IPS DF 19.7 (cell line): Measurements from ENCODE around the gene UGT1A8.
"Not testable (repeated sequence)": the region's sequence is repeated elsewhere in the genome, so short reads cannot be mapped to it uniquely, and the experiment has no call there.

Experiments used
- DNase-seq: peaks from one replicate; pipeline ENCODE4 v3.0.0-alpha.2; 2013; ENCODE audit warnings: low read depth, low spot score

UGT1A8 gene

DNA sequence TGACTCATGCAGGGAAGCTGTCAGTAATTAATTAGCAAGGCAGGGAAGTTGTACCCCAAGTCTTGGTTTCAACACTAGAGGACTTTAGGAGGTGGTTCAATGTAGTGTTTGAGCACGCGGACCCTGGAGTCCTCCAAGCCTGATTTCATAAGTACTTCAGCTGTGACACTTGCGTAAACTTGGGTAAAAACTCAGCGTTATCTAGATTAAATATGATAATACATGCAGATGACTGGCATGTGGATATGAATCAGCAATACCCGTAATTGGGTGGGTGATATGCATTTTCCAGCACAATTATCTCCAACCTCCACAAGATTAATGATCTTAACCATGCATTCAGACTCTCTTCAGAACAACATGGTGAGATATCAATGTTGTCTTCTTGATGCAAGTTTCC is 69.5 kb downstream of the UGT1A8 start:
- no peak for DNase-seq

DNA sequence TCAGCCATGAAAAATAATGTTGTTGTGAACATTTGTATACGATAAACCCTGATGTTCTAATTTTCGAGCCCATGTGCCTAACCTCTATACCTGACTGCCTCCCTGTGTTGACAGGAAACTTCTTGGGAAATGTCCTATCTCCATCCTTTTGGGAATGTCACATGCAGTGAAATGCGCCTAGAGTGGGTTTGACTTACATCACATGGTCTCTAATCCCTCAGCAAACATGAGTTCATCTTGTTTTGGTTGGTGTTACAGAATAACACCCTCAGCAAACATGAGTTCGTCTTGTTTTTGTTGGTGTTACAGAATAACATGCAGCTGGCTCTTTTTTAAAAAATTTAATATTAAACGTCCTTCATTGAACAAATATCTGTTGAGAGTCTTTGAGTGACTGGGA is 70.9 kb downstream of the UGT1A8 start:
- DNase-seq, result no peak

DNA sequence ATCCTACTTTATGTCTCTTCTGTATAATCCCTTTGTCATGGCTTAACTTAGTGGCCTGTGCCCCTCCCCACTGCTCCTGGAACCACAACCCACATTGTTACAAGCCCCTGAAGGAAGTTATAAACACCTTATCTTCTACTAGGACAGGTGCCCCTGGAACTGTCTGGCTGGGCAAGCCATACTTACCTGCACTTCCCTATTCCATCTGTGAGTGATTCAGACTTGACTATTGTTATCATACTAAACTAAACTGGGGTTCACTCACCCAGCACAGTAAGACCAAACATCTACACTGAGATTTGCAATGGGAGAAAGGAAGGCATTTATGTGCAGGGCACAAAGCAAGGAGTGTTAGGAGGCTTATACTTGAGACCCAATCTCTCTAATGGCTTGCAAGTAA is 71.6 kb downstream of the UGT1A8 start:
- no peak for DNase-seq

DNA sequence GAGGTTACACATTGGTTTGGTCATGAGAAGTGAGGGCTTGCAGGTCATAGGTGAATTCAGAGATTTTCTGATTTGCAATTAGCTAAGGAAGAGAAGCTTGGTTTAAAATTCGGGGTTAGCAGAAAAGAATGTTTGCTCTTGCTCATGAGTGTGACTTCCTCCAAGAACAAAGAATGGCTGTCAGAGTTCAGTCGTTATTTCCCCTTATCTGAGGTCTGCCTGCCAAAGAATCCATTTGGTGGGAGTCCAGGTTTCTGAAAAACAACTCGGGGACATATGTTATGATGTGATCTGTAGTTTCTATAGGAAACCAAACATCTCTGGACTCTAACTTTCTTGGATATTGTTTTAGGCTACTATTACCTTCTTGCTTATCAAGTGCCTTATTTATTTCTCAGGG is 72.1 kb downstream of the UGT1A8 start:
- DNase-seq, result no peak

DNA sequence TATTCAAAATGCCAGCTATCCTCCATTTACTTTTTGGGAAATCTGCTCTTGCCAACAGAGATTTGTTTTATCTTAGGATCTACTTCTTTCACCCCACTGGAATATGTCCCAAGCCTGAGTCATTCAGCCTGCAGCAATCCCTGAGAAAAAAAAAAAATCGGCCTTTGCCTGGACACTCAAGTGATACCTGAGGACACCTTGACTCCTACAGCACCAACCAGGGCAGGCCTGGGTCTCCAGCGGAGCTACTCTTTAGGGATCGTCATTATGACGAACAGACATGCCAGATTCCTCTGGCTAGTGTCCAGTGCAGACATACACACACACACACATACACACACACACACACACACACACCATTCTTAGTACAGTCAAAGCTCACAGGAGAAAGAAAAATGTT is 73.0 kb downstream of the UGT1A8 start:
- DNase-seq, result no peak

GRCh38 chr2:233691443-233692433 is 74.3 kb downstream of the UGT1A8 start:
- DNase-seq, result no peak

DNA sequence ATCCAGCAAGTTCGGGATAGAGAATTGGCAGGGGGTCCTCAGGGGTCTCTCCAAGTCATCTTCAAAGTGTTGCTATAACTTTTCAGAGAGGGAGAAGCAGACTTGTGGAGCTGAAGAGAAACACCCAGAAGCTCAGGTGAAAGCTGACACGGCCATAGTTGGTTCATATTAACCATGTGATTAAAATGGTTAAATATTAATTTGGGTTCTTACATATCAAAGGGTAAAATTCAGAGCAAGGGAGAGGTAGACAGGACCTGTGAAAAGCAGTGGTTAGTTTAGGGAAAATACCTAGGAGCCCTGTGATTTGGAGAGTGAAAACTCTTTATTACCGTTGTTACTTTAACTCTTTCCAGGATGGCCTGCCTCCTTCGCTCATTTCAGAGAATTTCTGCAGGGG is 75.2 kb downstream of the UGT1A8 start, which contains the start of gene UGT1A6:
Gene UGT1A6, plus strand, starts transcription at position 243 of the 400 bp plus-strand sequence. Its CDS starts 115 bp downstream, at position 358.
- DNase-seq, result no peak

DNA sequence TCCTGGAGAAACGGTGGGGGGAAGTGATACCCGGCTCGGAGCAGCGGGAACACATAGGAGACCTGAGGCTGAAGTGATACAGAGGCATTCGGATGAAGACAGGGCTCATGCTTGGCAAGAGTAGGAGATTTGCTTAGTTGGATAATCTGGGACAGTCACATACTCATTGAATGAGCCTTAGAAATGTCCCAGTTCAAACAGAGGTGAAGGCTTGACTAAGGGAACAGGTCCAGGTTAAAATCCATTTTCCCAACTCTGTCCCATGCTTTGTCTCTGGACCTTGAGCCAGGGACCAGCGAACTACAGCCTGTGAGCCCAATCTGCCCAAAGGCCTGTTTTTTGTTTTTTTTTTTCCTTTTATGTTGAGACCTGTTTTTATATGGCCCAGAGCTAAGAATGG is 76.5 kb downstream of the UGT1A8 start:
- DNase-seq, result no peak

- DNase-seq, result no peak
Measured at GRCh38 chr2:233698740-233699139, 81.3 kb downstream of the UGT1A8 start.

GRCh38 chr2:233699424-233700027 is 82.1 kb downstream of the UGT1A8 start:
- DNase-seq, result no peak

DNA sequence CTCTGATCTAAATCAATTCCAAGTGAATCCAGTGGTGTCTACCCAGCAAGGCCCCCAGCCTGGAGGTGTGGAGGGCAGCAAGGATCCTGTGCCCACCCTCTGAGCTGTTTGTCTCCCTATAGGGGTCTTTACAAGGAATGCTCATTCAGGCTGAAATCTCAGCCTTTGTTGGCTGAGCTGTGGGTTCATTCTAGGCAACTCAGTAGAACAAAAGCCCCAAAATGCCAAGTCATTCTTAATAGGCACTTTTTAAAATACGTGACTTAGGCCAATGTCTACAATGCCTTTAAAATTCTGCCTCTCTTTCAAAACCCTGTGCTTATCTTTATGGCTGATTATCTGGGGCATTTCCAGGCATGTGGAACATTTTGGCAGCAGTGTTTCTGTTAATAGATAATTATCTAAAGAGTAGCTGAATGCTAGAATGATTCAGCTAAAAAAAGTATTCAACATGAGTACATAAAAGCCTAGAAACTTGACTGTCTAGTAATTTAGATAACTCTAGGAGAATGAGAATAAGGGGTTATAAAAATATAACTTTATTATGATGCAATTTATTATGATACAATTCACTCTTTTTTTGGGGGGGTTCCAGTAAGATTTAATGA is 82.7 kb downstream of the UGT1A8 start:
- DNase-seq, result no peak

DNA sequence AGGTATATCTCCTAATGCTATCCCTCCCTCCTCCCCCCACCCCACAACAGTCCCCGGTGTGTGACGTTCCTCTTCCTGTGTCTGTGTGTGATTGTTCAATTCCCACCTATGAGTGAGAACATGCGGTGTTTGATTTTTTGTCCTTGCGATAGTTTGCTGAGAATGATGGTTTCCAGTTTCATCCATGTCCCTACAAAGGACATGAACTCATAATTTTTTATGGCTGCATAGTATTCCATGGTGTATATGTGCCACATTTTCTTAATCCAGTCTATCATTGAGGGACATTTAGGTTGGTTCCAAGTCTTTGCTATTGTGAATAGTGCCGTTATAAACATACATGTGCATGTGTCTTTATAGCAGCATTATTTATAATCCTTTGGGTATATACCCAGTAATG is 83.4 kb downstream of the UGT1A8 start:
- DNase-seq, result not testable (repeated sequence)

GRCh38 chr2:233702238-233702637 is 84.8 kb downstream of the UGT1A8 start:
- no peak for DNase-seq

- DNase-seq, result no peak
Measured at GRCh38 chr2:233705911-233706506, 88.6 kb downstream of the UGT1A8 start.

DNA sequence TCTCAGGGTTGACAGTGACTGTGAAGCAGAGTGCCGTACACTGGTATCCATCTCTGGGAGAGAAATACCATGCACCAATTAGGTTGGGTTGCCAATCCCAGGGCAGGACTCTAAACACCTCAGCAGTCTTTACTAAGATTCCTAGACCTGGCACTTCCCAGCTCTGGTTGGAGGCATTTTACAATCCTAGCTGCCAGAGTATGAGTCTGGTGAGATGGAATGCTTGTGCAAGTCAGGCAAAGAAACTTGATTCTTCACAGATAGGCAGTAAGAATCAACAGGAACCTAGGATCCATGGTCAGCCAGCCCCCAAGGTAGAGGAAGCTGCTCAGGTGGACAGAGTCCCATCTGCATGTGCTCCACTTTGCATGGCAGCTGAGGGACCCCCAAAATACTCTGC is 89.3 kb downstream of the UGT1A8 start:
- DNase-seq, result no peak

- DNase-seq, result no peak
Measured at GRCh38 chr2:233707940-233708644, 90.7 kb downstream of the UGT1A8 start.

DNA sequence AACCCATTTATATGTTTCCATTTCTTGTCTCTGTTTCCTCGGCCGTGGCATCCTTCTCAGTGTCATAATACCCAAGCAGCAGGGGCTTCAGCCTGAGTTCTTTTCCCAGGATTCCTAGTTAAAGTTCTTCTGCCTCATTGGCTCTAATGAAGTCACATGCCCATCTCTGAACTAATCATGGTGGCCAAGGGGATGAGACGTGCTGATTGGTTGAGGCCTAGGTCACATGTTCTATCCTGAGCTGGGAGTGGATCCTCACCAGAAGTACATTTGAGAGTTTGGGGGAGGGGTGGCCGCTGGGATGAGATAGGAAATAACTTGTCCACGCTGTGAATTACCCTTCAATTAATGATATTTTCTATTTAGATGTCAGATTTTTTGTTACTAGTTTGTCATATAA is 91.5 kb downstream of the UGT1A8 start:
- DNase-seq, result no peak

- peak; percentile 9 for DNase-seq
Measured at GRCh38 chr2:233711312-233712008, 94.0 kb downstream of the UGT1A8 start.

DNA sequence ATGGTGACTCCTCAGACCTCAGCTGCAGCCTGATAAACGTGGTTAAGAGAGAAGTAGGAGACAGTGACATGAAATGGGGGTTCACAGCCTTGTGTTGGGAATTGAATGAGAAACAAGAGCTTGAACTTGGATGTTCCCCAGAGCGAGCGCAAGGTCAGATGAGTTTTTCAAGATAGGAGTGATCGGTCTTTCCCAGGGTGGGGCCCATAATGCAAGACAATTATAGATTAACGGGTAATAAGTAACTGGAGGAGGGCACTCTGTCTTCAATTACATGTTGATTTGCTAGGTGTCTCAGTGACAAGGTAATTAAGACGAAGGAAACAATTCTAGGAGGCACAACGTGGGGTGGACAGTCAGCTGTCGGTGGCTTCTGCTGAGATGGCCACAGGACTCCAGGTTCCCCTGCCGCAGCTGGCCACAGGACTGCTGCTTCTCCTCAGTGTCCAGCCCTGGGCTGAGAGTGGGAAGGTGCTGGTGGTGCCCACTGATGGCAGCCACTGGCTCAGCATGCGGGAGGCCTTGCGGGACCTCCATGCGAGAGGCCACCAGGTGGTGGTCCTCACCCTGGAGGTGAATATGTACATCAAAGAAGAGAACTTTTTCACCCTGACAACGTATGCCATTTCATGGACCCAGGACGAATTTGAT is 95.3 kb downstream of the UGT1A8 start, which contains the start of gene UGT1A5:
Gene UGT1A5, plus strand, starts transcription at position 297 of the 651 bp plus-strand sequence. Its CDS starts 85 bp downstream, at position 382.
- DNase-seq, result no peak

DNA sequence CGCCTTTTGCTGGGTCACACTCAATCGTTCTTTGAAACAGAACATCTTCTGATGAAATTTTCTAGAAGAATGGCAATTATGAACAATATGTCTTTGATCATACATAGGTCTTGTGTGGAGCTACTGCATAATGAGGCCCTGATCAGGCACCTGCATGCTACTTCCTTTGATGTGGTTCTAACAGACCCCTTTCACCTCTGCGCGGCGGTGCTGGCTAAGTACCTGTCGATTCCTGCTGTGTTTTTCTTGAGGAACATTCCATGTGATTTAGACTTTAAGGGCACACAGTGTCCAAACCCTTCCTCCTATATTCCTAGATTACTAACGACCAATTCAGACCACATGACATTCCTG is 95.8 kb downstream of the UGT1A8 start:
- no peak for DNase-seq
